GM10266 (cell line): ENCODE results near the gene EME1.

Experiments
- DNase-seq: peaks from one replicate; pipeline ENCODE4 v3.0.0; 2012; ENCODE audit errors: extremely low spot score
- CTCF ChIP-seq: IDR thresholded peaks from 2 replicates; pipeline ENCODE4 v1.5.1; 2012; ENCODE audit warnings: mild to moderate bottlenecking, low read depth; ENCODE audit not compliant: control insufficient read depth, insufficient read depth; ENCODE audit errors: missing control alignments

Gene EME1

GRCh38 chr17:50355336-50355700, 17.7 kb upstream of the EME1 start:
- no peak for TF ChIP-seq CTCF
- DNase-seq: no peak

GRCh38 chr17:50355701-50356341, 17.2 kb upstream of the EME1 start:
- no peak for DNase-seq
- TF ChIP-seq CTCF: no peak

GRCh38 chr17:50356418-50356817, 16.6 kb upstream of the EME1 start:
- no peak for DNase-seq

GRCh38 chr17:50356892-50357510, 16.0 kb upstream of the EME1 start:
- DNase-seq: no peak
- no peak for TF ChIP-seq CTCF

More at GRCh38 chr17:50356418-50356817, 16.6 kb upstream of the EME1 start:
- no peak for TF ChIP-seq CTCF

- DNase-seq: no peak
- TF ChIP-seq CTCF: no peak
Measured at GRCh38 chr17:50358177-50358576, 14.9 kb upstream of the EME1 start.

- no peak for TF ChIP-seq CTCF
- no peak for DNase-seq
Measured at GRCh38 chr17:50359005-50359699, 13.9 kb upstream of the EME1 start.

- TF ChIP-seq CTCF: no peak
- DNase-seq: no peak
Measured at GRCh38 chr17:50359998-50360461, 13.0 kb upstream of the EME1 start.
